ENCODE data around the gene PACRG.

PACRG gene

DNA sequence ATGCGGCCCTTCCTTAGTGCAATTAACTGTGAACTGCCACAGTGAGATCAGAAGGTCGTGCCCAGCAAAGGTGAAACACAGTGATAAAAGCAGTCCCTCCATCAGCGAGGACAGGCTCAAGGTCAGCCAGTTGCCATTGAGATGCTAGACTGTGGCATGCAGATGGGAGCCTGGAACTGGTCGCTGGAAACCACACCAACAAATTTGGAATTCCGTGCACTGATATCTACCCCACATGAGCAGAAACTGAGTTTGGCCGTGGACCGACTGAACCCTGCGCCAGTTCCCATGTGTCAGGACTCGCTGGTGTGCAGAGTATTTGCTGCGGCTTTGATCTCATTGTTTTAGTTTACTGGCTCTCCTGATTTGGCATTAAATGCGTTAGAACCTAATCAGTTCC, 561.1 kb downstream of the PACRG start:
- no peak for DNase-seq (ENCODE audit: low read depth)

DNA sequence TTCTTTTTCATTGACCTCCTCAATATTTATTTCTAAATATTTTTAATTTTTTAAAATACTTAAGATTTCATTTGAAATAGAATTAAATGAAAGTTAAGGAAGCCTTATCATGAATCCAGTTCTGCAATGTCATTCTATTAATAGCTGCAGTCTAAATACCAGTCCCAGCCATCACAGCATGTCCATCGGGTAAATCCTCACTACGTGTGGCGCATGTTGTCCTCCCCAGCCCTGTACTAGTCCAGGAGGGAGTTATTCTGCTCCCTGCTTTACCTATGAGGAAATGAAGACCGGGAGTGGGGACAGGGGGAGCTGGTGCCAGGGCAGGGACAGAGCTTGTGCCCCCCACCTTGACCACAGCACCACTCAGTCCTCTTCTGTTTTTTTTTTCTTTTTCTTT, 561.7 kb downstream of the PACRG start:
- no peak for DNase-seq (ENCODE audit: low read depth)

DNA sequence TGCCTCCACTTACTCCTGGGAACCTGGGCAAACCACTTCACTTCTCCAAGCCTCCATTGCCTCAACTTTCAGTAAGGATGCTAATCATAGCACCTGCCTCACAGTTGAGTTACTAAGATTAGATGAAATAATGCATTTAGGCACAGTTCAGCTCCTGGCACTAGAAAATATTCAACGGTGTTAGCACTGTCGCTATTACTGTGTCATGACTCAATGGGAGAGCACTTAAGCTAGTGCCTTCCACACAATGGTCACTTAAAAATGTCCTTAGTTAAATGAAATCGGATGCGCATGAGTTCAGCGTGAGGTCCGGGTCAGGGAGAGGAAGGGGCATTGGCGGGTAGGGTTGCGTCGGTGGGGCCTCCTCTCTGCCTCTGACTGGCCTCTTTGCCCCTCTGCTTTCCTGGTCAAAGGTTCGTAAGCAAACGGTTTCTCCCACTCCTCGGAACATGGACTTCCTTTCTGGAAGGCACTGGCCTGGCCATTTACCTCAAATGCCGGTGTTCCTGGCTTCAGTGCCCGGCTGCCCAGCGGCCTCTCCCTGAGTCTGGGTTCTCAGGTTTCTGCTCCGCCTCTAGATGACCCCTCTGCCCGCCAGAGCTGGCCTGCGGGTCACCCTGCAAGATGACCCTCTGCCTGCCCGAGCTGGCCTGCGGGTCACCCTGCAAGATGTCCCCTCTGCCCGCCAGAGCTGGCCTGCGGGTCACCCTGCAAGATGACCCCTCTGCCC, 562.9 kb downstream of the PACRG start:
- no peak for DNase-seq (ENCODE audit: low read depth)

DNA sequence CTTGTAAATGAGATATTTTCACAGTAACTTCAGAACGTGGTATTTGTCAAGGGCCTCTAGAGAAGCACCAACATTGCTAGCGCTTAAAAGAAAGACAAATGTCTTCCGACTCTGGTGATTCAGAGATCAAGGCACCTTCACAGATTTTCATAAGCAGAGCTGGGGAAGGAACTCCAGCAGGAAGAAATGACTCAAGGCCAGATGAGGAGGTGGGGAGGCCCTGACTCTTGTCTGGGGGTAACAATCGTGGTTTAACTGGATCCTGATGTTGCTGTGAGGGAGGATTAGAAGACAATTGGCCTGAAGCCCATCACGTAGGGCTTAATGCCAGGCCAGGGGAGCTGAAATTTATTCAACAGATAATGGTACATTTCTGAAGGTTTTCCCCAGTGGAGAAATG, 563.8 kb downstream of the PACRG start:
- DNase-seq (ENCODE audit: low read depth): peak; percentile 32

DNA sequence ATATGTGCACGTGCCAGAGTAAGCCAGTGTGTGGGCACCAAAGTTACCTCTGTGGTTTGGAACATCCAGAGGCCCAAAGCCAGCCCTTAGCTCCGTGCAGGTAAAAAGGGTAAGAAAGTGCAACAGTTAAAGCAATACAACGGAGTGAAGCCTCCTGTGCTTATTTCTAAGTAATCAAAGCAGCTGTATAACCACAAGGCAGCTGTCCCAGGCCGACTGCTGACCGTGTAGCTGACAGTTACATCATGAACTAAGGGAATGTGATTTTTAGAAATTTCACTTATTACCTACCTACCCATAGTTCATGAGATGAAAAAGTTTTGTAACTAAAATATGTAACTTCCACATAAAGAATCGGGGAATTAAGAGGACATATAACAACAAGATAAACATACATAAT, 565.5 kb downstream of the PACRG start:
- no peak for DNase-seq (ENCODE audit: low read depth)

DNA sequence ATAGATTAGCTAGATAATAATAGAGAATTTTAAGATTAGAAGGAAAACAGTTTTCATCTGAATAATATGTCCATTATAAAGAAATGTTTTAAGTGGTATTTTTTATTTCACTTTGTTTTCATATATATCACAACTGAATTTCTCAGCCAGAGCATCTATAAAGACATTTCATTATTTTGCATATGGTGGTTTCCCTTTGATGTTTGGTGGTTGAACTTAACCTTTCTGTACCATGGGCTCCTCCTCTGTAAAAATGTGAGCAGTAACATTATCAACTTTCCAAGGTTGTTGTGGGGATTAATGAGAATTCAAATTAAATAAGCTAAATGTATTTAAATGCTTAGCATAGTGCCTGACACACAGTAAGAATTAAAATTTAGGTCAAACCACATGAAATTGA, 567.0 kb downstream of the PACRG start:
- DNase-seq (ENCODE audit: low read depth): no peak

DNA sequence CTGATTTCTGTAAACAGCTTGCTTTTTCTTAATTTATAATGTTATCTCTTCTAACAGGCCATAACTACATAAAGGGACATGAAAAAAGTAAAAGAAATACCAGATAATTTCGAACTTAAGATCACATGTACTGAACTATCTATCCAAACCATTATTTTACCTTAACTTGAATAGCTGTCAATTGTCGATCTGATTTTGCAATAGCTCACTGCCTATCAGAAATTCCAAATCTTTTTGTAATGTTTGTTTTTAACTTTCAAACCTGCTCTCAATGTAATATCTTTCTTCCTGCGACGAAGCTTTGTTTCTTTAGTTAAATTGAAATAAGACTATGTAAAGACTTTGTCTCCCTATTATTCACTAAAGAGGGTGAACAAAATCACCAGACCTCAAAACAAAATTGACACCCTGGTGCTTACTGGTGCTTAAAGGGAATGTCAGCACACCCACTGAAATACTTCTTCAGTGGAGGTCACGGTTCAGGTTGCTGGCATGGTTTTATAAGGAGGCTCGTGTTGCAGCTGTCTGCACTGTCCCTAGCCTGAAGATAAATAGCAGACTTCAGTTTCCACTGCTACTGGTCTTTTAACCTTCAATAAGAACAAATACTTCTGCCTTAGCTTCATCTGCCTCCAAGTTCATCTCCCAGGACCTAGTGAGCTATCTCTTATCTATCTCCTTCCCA, 569.2 kb downstream of the PACRG start:
- peak; percentile 21 for DNase-seq (ENCODE audit: low read depth)

DNA sequence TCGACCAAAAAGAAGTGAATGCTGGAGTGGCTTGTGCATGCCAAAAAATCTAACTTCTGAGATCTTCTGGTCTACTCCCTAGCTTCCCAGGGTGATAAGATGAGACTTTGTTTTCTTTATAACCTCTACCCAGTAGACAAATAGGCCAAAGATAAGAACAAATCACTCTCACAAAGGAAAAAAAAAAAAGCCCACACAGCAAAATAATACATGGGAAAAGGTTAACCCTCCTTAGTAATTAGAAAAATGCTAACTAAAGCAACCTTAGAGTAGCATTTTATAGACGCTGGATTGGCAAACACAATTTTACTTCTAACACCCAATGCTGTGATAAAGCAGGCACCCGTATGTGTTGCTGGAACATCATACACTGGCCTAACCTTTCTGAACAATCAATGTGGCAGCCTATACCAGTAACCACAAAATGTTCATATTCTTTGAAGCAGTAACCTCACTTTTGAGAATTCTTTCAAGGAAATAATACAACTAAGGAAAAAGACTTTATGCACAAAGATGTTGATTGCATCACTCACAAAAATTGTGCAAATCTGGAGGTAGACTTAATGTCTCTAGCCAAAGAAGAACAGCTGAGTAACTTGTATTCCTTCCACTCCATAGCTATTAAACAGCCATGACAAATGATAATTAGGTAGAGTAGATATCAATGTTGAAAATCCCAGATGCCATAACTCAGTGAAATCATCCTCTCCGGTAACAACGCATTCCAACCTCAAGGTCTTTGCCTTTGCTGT, 570.5 kb downstream of the PACRG start:
- peak; percentile 14 for DNase-seq (ENCODE audit: low read depth)

DNA sequence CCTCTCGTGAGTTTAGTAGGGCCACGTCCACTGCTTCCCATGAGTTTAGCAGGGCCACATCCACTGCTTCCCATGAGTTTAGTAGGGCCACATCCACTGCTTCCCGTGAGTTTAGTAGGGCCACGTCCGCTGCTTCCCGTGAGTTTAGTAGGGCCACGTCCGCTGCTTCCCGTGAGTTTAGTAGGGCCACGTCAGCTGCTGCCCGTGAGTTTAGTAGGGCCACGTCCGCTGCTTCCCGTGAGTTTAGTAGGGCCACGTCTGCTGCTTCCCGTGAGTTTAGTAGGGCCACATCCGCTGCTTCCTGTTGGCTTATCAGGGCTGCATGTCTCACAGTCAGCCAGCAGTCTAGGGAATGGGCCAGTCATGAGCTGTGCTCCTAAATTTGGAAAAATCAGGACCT, 573.1 kb downstream of the PACRG start:
- DNase-seq (ENCODE audit: low read depth): no peak

DNA sequence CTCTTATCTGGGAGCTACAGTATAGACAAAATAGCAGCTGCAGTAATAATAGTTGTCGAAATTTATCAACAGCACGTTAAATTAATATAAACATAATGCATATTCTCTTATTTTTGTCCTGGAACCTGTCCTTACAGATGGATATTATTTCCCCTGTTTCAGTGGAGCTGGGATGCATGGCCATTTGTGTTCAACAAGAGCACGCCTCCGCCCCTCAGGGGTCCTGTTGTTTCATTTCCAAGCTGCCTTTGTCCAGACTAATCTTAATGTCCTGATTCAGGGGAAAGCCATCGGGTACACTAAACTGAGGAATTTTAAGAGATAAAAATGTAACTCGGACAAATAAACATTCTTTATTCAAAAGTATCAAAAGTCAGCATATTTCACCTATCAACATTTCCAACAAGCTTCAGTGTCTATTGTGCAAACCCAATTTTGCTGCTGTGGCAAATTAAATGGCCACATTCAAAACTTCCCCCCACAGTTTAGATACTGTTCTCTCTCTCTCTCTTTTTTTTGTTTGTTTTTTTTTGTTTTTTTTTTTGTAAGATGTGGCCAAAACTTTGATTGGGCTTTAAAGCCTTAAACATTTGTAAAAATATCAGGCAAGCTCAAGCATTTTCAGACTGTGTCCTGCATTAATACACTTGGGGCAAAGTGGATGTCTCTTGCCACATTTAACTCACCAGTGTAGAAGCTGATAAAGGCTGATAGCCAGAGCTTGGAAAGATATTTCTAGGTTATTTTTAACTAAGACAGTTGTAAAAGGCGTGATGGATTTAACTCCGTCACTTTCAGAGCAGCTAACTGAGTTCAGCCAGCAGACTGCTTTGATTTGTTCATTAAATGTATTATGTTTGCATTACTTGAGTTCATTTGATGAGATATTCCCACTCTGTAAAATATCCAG, 574.2 kb downstream of the PACRG start:
- DNase-seq (ENCODE audit: low read depth): no peak

DNA sequence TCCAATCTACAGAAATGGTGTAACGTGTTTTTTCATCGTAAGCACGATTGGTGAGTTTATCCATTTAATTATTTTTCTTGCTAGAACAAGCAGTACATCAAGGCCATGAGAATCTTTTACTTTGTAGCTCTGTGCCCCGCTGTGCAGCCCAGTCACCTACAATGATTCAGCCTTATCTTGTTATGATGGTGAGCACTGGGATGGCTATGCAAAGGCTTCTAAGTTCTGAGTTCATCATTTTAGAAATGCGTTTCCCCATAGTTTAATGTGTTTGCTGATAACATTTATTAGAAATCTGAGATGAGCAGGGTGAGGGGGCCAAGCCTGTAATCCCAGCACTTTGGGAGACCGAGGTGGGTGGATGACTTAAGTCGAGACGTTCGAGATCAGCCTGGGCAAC, 575.0 kb downstream of the PACRG start:
- peak; percentile 58 for DNase-seq (ENCODE audit: low read depth)

DNA sequence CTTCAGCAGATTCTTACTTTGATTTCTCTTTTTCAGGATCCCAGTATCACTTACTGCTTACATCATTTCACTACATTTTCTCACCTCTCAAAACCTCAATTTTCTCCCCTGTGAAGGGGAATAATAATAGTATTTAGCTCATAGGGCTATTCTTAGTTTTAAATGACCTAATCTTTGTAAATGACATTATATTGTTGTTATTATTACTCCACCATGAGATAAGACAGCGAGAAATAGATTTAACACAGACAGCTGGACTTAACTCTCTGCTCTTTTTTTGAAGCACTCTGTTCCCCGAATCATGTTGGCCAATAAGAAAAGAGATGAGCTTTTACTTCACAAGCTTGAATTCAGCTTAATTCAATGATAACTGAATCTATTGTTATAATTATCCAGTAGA, 578.2 kb downstream of the PACRG start:
- DNase-seq (ENCODE audit: low read depth): no peak

DNA sequence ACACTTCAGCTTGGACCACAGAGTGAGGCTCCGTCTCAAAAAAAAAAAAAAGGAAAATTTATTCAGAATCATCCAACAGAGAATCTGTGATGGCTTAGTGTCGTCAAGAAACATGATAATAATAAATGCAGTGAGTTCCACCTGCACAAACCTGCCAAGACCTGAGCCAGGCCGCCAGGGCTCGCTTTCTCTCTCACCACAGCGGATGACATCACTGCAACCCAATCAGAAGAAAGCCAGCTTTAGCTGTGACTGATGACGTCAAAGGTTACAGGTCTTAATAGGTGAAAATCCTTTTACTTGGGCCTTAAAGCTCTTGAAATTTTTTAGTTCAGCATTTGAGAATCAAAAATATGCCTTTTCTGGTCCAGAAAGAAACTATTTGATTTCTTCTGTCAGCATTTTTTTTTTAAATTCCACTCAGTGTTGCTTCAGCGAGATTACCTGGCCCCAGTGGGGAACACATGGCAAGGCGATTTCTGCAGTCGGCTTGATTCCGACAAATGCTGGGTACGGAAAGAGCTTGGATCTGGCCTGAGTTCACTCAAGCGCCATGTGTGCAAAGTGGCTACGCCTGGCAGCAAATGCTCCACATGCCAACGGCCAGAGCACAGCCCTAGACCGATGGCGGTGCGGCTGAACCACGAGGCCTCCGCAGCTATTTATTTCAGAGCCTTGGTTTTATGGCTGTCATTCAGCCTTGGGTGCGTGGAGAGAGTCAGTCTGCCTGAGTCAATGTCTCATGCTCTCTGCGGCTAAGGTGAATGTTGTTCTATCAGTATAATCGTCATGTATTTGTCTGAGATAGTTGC, 581.1 kb downstream of the PACRG start:
- DNase-seq (ENCODE audit: low read depth): no peak

DNA sequence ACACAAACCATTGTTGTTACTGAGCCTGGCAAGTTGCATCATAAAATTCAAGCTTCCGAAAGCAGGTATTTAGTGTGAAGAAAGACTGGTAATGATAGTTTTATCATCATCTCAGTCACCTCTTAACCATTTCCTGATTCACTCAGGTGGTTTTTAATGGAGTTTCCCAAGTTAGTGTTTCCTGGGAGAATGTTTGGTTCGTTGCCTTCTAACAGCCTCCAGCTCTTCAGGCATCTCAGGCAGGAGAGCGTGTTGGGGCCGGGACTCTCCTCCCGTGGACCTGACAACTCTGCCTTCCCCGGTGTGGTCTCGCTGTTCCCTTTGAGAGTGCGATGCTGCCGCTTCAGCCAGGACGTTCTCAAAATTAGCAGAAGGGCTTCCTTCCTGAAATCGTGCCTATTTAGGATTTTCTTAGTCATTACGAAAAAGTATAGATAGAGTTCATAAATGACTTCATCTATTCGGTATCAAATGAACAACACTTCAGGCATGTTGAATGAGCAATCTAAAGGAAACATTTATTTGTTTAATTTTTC, 581.8 kb downstream of the PACRG start:
- DNase-seq (ENCODE audit: low read depth): peak; percentile 44

DNA sequence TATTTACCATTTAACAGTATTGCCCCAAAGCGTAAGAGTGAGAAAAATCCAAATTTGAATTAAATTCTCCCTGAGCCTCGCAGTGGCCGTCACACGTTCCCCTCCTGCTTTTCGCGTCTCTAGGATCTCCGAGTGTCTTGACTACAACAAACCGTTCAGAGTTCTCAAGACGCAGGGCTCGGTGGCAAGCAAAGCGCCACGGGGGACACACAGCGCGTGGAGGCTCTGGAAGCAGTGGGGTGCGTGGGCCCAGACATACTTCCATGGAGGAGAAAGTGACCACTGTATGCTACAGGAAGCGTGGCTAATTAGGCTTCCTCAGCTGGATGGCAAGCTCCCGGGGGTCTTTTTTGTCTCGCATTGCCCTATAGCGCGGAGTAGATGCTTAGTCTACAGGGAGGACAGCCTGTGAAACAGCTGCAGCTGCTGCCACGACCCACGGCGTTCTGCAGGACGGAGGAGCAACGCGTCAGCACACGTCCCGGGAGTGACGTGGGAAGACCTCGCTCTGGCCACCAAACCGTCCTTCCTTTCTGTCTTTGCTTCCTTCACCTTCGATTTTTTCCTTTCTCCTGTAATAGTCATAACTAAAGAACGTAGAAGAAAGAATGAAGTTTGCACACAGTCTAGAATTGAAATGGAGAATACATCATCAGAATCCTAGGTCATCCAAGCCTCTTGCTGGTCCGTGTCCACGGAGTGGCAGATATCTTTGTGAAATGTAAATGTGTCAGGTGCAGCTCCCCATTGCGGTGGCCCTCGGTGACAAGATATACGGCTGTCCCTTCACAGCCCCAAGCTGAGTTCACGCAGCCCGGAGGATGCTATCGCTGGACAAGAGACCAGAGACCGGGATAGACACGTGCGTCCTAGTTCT, 582.6 kb downstream of the PACRG start:
- DNase-seq (ENCODE audit: low read depth): no peak

DNA sequence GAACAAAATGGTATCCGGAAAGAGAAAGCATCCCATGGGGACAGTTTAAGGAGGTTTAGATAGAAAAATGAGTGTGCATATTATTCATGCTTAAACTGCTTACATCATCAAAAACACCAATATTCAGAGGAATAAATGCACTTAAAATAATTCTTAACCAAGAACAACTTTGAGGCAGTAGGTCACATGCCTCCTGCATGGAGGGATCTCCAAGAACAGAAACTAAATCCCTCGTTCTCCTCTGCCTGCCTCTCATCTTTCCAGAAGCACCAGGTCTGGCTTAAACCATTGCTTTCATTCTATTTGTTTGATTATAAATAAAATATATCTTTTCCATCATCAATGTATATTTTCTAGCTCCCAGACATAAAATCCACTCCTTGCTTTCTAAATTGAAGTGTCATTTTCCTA, 583.2 kb downstream of the PACRG start:
- no peak for DNase-seq (ENCODE audit: low read depth)

DNA sequence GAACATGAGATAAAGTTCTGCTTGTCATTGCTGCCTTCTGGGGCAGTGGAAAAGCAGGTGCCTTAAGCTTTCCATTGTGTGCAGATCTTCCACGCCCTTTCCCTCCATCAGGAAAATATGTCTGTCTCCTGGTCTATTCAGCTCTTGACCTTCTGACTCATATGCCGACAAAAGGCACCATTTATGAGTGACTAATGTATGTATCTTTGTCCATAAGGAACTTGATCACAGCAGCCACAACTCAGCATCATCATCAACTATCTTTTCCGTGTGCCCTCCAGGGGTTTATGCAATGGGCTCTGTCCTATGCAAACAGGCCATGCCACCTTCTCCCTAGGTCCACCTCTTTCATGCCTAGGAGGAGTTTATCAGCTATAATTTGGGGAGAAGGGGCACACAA, 584.1 kb downstream of the PACRG start:
- DNase-seq (ENCODE audit: low read depth): no peak

DNA sequence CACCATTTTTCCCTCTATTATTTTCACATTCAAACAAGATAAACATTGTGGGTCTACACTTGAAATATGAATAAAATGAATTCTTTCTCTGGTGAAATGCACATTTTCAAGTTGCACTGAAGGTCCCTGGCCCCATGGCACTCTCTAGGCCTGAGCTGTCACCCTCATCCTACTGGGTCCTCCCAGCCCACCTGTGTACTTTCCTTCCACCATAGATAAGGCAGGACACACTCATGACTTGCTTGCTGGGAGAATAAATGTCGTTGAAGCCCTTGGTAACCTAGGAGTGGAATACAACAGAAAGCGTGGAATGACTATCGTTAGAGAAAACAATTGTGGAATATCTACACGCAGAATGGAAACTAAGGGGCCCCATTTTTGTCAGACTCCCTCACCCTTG, 585.8 kb downstream of the PACRG start:
- DNase-seq (ENCODE audit: low read depth): no peak

DNA sequence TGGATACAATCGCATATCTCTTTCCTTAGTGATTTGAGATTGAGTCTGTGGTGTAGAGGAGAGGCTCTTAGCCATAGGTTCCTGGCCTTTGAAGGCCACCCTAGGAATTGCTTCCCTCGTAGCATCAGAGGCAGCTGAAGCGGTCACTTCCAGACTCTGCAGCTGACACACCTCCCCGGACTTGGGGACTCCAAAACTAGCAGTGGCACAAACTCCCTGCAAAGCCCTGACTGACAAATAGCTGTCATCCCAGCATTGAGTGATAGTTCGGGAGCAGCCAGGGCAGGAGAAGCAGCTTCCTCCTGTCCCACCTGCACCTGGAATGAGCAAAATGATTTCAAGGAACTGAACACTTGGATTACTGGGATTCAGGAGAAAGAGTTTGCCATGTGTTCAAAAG, 586.2 kb downstream of the PACRG start:
- DNase-seq (ENCODE audit: low read depth): no peak
